Measurements from ENCODE around the gene ACD.

The ACD gene

DNA sequence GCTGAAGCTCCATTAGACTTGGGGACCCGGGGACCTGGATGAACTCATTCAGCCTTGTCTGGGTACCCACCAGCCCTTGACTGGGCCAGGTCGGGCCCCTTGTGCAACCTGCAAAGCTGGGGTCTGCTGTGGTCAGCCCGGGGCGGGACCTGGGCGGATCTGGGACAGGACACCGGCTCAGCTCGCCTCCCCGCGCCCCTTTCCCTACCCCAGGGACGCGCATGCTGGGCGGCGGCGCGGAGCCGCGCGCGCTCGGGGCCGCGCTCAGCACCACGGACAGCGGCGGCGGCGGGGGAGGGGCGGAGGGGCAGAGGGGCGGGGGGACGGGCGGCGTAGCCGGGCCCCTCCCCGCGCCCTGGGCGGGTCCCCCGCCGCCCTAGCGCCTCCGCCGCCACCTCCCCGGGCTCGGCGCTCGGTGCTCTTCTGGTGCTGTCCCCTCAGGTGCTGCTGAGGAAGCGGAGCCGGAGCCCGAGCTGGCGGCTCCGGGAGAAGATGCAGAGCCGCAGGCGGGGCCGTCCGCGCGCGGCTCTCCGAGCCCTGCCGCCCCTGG, 7.4 kb downstream of the ACD start:
- Histone ChIP-seq H3K79me2 (ENCODE audit: insufficient read depth, low read length) (peaks cover 2% of the 10 kb centered on the region; the same call in 1 of the 2 replicates), H3K27ac (ENCODE audit: low read length) (no peak overlapping the region), H3K27me3 (ENCODE audit: insufficient read depth, low read length, poor library complexity) (no peaks in the 10 kb centered on the region), H3K4me2 (ENCODE audit: insufficient read depth, low read length) (no peak overlapping the region), H3K4me1 (ENCODE audit: insufficient read depth, low read length) (no peaks in the 10 kb centered on the region; the same call in 1 of the 2 replicates), H3K9me3 (ENCODE audit: insufficient read depth, low read length, severe bottlenecking) (no peaks in the 10 kb centered on the region), H3K9ac (ENCODE audit: low read depth, low read length) (no peak overlapping the region), H3K36me3 (ENCODE audit: insufficient read depth, low read length) (peaks cover 87% of the 10 kb centered on the region), H2AFZ (ENCODE audit: low read depth, low read length) (no peak overlapping the region), H3K4me3 (ENCODE audit: low read depth in 1 of 2, low read length in 2 of 2) (no peak overlapping the region), H4K20me1 (ENCODE audit: insufficient read depth, low read length) (peaks cover 34% of the 10 kb centered on the region)
- ATAC-seq (ENCODE audit: insufficient read depth, low read depth) (no peak), DNase-seq (no peak)
- TF ChIP-seq, protein P1, sequence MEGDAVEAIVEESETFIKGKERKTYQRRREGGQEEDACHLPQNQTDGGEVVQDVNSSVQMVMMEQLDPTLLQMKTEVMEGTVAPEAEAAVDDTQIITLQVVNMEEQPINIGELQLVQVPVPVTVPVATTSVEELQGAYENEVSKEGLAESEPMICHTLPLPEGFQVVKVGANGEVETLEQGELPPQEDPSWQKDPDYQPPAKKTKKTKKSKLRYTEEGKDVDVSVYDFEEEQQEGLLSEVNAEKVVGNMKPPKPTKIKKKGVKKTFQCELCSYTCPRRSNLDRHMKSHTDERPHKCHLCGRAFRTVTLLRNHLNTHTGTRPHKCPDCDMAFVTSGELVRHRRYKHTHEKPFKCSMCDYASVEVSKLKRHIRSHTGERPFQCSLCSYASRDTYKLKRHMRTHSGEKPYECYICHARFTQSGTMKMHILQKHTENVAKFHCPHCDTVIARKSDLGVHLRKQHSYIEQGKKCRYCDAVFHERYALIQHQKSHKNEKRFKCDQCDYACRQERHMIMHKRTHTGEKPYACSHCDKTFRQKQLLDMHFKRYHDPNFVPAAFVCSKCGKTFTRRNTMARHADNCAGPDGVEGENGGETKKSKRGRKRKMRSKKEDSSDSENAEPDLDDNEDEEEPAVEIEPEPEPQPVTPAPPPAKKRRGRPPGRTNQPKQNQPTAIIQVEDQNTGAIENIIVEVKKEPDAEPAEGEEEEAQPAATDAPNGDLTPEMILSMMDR (IDR thresholded peaks at IDR 0.05; ENCODE audit: borderline replicate concordance, extremely low read depth, low read length, poor library complexity, severe bottlenecking): no peak

DNA sequence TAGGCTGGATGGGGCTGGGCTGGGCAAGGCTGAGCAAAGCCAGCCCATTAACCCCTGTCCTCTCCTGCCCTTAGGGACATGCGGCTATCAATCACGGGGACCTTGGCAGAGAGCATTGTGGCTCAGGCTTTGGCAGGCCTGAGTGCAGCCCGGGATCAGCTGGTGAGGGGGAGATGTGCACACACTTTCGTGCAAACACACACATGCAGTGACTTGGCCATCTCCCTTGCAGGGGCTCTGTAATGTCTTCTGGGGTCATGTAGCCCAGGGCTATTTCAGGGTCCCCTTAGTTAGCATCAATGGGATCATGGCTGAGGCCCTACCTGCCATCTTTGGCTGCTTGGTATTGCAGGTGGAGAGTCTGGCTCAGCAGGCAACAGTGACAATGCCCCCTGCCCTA, 8.2 kb downstream of the ACD start:
- H3K4me2 ChIP-seq (ENCODE audit: insufficient read depth, low read length): no peak overlapping the region
- TF ChIP-seq EZH2 (IDR thresholded peaks at IDR 0.05; ENCODE audit: borderline replicate concordance, low read depth, low read length, severe bottlenecking): no peak
- TF ChIP-seq, protein P1 (IDR thresholded peaks at IDR 0.05; ENCODE audit: borderline replicate concordance, extremely low read depth, low read length, poor library complexity, severe bottlenecking): no peak
- H3K27me3 ChIP-seq (ENCODE audit: insufficient read depth, low read length, poor library complexity): no peaks in the 10 kb centered on the region
- ATAC-seq (ENCODE audit: insufficient read depth, low read depth) (no peak), DNase-seq (no peak)
- H3K9me3 ChIP-seq (ENCODE audit: insufficient read depth, low read length, severe bottlenecking): no peaks in the 10 kb centered on the region
- H3K27ac ChIP-seq (ENCODE audit: low read length): no peak overlapping the region
- no peak overlapping the region for H2AFZ ChIP-seq (ENCODE audit: low read depth, low read length)
- H3K4me1 ChIP-seq (ENCODE audit: insufficient read depth, low read length): peaks cover 5% of the 10 kb centered on the region
- H3K9ac ChIP-seq (ENCODE audit: low read depth, low read length): no peak overlapping the region
- no peak overlapping the region for H3K4me3 ChIP-seq (ENCODE audit: low read depth in 1 of 2, low read length in 2 of 2)
- peaks cover 7% of the 10 kb centered on the region; the same call in 1 of the 2 replicates for H3K79me2 ChIP-seq (ENCODE audit: insufficient read depth, low read length)
- H3K36me3 ChIP-seq (ENCODE audit: insufficient read depth, low read length): peaks cover 86% of the 10 kb centered on the region
- peaks cover 27% of the 10 kb centered on the region for H4K20me1 ChIP-seq (ENCODE audit: insufficient read depth, low read length)

DNA sequence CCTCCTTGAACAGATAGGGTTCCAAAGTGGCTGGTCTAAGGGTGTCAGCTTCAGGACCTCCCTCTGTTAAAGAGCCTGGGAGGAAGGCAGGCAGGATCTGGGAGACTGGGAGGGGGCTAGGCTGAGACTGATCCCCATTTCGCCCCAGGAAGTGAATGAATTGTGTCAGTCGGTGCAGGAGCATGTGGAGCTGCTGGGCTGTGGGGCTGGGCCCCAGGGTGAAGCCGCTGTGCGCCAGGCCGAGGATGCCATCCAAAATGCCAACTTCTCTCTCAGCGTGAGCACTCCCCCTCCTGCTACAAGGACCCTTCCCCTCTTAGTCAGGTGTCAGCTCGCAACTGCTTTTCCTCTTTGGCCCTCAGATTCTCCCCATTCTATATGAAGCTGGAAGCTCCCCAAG, 9.0 kb downstream of the ACD start:
- Histone ChIP-seq H3K27me3 (ENCODE audit: insufficient read depth, low read length, poor library complexity) (no peaks in the 10 kb centered on the region), H3K9me3 (ENCODE audit: insufficient read depth, low read length, severe bottlenecking) (no peaks in the 10 kb centered on the region), H3K79me2 (ENCODE audit: insufficient read depth, low read length) (peaks cover 16% of the 10 kb centered on the region), H3K27ac (ENCODE audit: low read length) (no peak overlapping the region), H4K20me1 (ENCODE audit: insufficient read depth, low read length) (peaks cover 20% of the 10 kb centered on the region), H3K9ac (ENCODE audit: low read depth, low read length) (no peak overlapping the region), H3K36me3 (ENCODE audit: insufficient read depth, low read length) (peaks cover 86% of the 10 kb centered on the region), H2AFZ (ENCODE audit: low read depth, low read length) (no peak overlapping the region), H3K4me2 (ENCODE audit: insufficient read depth, low read length) (no peak overlapping the region), H3K4me1 (ENCODE audit: insufficient read depth, low read length) (peaks cover 13% of the 10 kb centered on the region), H3K4me3 (ENCODE audit: low read depth in 1 of 2, low read length in 2 of 2) (no peak overlapping the region)
- ATAC-seq (ENCODE audit: insufficient read depth, low read depth): no peak
- TF ChIP-seq, protein P1 (IDR thresholded peaks at IDR 0.05; ENCODE audit: borderline replicate concordance, extremely low read depth, low read length, poor library complexity, severe bottlenecking): no peak
- TF ChIP-seq EZH2 (IDR thresholded peaks at IDR 0.05; ENCODE audit: borderline replicate concordance, low read depth, low read length, severe bottlenecking): no peak
- DNase-seq: no peak

DNA sequence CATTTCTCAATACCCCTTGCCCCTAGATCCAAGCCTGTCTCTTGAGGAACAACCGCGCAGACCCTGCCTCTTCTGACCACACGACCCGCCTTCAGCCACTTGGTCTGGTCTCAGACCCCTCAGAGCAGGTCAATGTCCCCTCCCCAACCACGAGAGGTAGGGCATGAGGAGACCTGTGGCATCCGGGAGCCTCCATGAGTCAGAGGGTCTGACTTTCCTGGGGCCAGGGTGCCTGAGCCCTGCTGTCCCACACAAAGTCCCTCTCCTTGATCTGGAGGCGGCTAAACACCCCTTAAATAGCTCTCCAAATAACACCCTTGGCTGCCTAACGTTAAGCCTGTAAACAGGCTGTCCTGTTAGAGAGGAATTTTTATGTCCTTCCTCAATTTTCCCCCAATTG, 10.0 kb downstream of the ACD start:
- peaks cover 80% of the 10 kb centered on the region for H3K36me3 ChIP-seq (ENCODE audit: insufficient read depth, low read length)
- H2AFZ ChIP-seq (ENCODE audit: low read depth, low read length): no peak overlapping the region
- H3K9me3 ChIP-seq (ENCODE audit: insufficient read depth, low read length, severe bottlenecking): no peaks in the 10 kb centered on the region
- no peak overlapping the region for H3K4me2 ChIP-seq (ENCODE audit: insufficient read depth, low read length)
- TF ChIP-seq EZH2 (IDR thresholded peaks at IDR 0.05; ENCODE audit: borderline replicate concordance, low read depth, low read length, severe bottlenecking): no peak
- TF ChIP-seq, protein P1 (IDR thresholded peaks at IDR 0.05; ENCODE audit: borderline replicate concordance, extremely low read depth, low read length, poor library complexity, severe bottlenecking): no peak
- H4K20me1 ChIP-seq (ENCODE audit: insufficient read depth, low read length): peaks cover 20% of the 10 kb centered on the region
- DNase-seq: no peak
- H3K9ac ChIP-seq (ENCODE audit: low read depth, low read length): no peak overlapping the region
- peaks cover 26% of the 10 kb centered on the region for H3K79me2 ChIP-seq (ENCODE audit: insufficient read depth, low read length)
- H3K27me3 ChIP-seq (ENCODE audit: insufficient read depth, low read length, poor library complexity): no peaks in the 10 kb centered on the region
- no peak for ATAC-seq (ENCODE audit: insufficient read depth, low read depth)
- H3K4me3 ChIP-seq (ENCODE audit: low read depth in 1 of 2, low read length in 2 of 2): no peak overlapping the region
- no peak overlapping the region for H3K27ac ChIP-seq (ENCODE audit: low read length)
- peaks cover 23% of the 10 kb centered on the region for H3K4me1 ChIP-seq (ENCODE audit: insufficient read depth, low read length)
